NB4 (cell line): ENCODE data around the gene GDPD2.

Experiments used
- CTCF ChIP-seq: IDR thresholded peaks from one replicate; pipeline ENCODE4 v1.5.1; 2012; ENCODE audit warnings: low read depth, low read length
- MAX ChIP-seq: IDR thresholded peaks from 2 replicates; pipeline ENCODE4 v1.6.1; 2011; ENCODE audit warnings: low read depth, low read length
- MYC ChIP-seq: IDR thresholded peaks from 2 replicates; pipeline ENCODE4 v1.6.1; 2011; ENCODE audit warnings: low read depth, low read length
- POLR2A ChIP-seq: IDR thresholded peaks from 2 replicates; pipeline ENCODE4 v1.6.1; 2011; ENCODE audit warnings: mild to moderate bottlenecking; ENCODE audit not compliant: insufficient read length; ENCODE audit errors: extremely low read depth

GRCh38 chrX:70477734-70478075, 54.6 kb downstream of the GDPD2 start:
- TF ChIP-seq CTCF (no peak), POLR2A (no peak), MYC (no peak), MAX (no peak)
